ENCODE measurements around the gene PLPP7.

Gene PLPP7

DNA sequence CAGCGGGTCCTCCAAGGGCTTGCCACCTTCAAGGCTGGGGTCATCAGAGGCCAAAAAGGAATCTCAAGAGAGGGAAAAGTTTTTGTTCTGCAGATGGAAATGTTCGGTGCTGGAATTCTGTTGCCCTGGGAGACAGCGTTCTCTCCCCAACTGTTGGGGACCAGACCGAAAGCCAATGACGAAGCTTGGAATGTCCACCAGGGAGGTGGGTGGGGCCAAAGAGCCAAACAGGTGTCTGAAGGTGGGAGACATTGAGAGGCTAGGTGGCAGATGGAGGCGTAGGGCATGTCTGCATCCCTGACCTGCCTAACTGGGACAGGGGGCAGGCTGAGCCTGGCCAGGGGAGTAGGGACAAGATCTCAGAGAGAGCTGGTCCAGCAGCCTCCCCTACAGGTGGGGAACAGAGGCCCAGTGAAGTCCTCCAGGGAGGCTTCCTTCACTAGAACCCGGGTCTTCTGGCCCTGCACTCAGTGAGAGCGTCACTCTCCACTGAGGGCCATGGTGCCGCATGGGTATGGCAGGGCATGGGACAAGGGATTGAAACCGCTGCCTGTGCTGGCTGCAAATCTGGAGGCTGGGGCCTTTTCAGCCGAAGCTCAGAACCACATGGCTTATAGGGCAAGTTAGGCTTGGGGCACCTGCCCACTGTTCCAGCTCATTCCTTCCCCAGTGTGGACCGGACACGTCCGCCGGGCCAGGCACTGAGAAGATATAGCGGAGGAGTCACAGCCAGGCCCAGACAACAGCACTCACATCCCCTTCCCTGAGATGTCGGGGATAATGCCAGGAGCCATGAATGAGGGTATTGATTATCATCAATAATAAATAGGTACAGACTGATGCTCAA lies 8.2 kb upstream of the PLPP7 start:
- no peak for TF ChIP-seq CTCF (IDR thresholded peaks at IDR 0.05; ENCODE audit: extremely low read depth, insufficient read depth, missing control alignments)
- no peak for DNase-seq (ENCODE audit: low spot score)
- in situ Hi-C loops (cut with MboI; ENCODE audit: low pct_unique_long_range_greater_than_20kb, low sequenced_read_pairs, unreplicated experiment): no loop called here

DNA sequence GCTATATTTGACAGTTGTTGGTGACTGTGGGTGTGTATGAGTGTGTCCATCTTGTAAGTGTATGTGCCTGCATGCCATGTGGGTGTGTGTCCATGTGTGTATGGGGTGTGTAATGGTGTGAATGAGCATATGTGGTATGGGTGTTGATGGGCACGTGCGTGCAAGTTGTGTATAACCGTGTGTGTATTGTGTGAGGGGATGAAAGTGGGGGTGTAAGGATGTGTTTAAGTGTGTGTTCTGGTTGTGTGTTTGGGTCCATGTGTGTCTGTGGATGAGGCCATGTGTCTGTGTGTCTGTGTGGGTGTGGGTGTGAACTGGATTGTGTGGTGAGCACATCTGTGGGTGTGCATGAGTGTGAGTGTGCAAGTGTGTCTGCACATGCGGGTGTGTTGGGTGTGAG lies 7.3 kb upstream of the PLPP7 start:
- in situ Hi-C loops (cut with MboI; ENCODE audit: low pct_unique_long_range_greater_than_20kb, low sequenced_read_pairs, unreplicated experiment): no loop called here
- no peak for TF ChIP-seq CTCF (IDR thresholded peaks at IDR 0.05; ENCODE audit: extremely low read depth, insufficient read depth, missing control alignments)
- DNase-seq (ENCODE audit: low spot score): no peak

GRCh38 chr9:131282688-131283422 lies 6.7 kb upstream of the PLPP7 start:
- no peak for DNase-seq (ENCODE audit: low spot score)
- no peak for TF ChIP-seq CTCF (IDR thresholded peaks at IDR 0.05; ENCODE audit: extremely low read depth, insufficient read depth, missing control alignments)
- in situ Hi-C loops (cut with MboI; ENCODE audit: low pct_unique_long_range_greater_than_20kb, low sequenced_read_pairs, unreplicated experiment): no loop called here

DNA sequence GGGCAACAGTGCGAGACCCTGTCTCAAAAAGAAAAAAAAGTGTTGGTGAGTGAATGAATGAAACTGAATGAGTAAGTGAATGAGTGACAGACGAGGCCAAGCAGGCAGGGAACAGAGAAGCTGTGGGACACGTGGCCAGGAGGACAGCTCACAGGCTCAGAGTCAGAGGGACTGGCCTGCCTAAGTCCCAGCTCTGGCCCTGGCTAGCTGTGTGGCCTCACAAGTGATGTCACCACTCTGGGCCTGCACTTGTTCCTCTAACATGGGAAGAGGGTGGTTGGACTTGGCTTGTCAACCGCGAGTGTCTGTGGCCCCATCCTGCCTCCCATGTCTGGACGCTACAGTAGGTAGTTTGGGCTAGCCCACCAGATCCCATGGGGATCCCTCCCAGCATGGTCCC lies 4.7 kb upstream of the PLPP7 start:
- no peak for DNase-seq (ENCODE audit: low spot score)
- TF ChIP-seq CTCF (IDR thresholded peaks at IDR 0.05; ENCODE audit: extremely low read depth, insufficient read depth, missing control alignments): no peak
- in situ Hi-C loops (cut with MboI; ENCODE audit: low pct_unique_long_range_greater_than_20kb, low sequenced_read_pairs, unreplicated experiment): no loop called here

GRCh38 chr9:131287359-131287758 lies 2.2 kb upstream of the PLPP7 start:
- DNase-seq (ENCODE audit: low spot score): no peak
- in situ Hi-C loops (cut with MboI; ENCODE audit: low pct_unique_long_range_greater_than_20kb, low sequenced_read_pairs, unreplicated experiment): no loop called here
- no peak for TF ChIP-seq CTCF (IDR thresholded peaks at IDR 0.05; ENCODE audit: extremely low read depth, insufficient read depth, missing control alignments)

DNA sequence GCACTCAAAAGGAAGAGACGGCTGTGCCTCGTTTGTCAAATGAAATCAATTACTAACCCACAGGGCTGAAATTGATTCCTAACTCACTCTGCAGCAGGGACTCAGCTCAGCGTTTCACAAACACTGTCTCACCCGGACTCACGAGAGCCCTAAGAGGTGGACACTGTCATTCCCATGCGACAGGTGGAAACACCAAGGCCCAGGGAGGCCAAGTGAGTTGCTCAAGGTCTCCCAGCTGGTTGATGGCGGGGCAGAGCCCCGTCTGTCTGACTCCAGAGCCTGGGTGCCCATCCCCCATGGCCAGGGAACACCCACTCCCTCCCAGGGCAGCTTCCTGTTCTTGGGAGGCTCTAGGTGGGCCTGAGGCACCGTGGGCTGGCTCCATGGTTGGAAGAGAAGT lies 1.3 kb upstream of the PLPP7 start:
- DNase-seq (ENCODE audit: low spot score): no peak
- no peak for TF ChIP-seq CTCF (IDR thresholded peaks at IDR 0.05; ENCODE audit: extremely low read depth, insufficient read depth, missing control alignments)
- in situ Hi-C loops (cut with MboI; ENCODE audit: low pct_unique_long_range_greater_than_20kb, low sequenced_read_pairs, unreplicated experiment): no loop called here

All from GM13977 (cell line).